ENCODE results near the gene GBE1.

The GBE1 gene

DNA sequence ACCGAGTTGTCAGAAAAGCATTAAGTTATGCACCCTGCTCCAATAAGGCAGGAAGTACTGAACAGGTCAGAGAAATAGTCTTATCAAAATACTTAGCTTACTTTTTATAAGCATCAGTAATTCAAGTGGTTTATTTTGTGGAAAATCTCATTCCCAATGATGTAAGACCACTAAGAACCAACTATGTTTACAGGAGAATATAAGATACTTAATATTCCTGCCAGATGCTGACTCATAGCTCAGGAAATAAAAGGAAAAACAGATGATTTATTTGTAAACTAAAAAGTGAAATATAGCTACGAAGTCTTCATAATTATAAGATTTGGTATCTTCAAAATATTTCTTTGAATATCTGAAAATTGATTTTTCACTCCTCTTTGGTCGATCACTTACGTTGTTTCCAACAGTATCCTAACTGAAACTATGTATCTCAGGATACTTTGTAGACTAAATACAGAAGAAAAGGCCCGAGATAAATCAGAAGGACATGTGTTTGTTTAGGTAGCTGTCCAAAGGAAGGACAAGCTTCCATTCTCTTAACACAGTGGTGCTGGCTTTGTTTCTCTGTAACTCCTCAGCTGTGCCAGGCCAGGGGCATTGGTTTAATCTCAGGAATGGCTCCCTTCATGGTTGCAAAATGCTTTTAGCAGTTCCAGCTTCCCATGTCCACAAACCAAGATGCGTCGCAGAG is 295.8 kb downstream of the GBE1 start:
- no peak for DNase-seq

DNA sequence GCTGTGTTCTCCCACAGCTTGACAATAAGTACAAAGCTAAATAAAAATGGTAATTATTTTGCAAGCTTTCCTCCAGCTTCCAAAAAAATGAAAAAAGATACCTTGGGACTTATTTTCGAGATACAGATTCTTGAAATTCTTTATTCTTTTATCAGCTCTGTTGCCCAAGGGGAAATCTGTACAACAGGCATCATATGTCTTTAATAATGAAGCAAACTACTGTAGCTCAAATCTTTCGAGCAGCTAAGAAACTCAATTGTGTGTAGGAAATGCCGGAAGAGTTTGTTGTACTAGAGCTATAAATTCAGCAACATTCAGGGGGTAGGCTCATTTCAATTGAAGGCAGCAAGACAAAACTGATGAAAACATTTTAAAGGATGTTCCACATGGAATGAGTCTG is 297.7 kb downstream of the GBE1 start:
- DNase-seq: no peak

DNA sequence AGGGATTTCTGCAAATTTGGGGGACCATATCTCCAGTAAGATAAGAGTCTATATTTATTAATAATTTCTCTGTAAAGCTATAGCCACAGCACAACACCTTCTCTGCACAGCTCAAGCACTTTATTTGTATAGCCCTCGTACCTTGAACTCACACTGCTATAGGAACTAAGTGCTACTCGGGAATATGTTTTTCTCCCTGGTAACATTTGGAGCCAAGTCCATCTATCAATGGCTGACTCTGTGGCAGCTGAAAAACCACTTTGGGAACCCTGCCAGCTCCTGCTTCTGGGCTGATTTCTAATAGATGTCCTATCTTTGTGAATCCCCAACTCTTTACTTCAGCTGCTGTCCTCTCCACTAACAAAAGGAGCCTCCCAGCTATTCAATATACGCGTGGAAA is 298.5 kb downstream of the GBE1 start:
- DNase-seq: no peak

DNA sequence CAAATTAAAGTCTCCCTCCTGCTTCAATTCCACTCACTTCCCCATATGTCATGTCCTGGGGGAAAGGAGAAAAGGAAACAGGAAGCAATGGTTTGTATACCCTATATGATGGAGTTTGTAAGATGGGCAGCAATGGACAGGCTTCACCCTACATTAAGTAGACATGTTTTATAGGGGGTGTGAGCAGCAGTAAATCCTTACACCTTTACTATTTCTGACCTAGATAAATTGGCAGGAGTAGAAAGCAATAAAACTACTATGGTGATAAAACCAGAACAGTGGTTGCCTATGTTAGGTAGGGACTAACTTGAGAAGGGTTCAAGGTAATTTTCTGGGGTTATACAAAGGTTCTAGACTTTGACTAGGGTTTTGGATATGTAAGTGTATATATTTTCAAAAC is 301.7 kb downstream of the GBE1 start:
- DNase-seq: no peak

GRCh38 chr3:81452418-81452817 is 309.0 kb downstream of the GBE1 start:
- DNase-seq: no peak

GRCh38 chr3:81451611-81452010 is 309.8 kb downstream of the GBE1 start:
- DNase-seq: no peak

- DNase-seq: no peak
Measured at GRCh38 chr3:81451140-81451539, 310.3 kb downstream of the GBE1 start.

GRCh38 chr3:81446806-81447205 is 314.6 kb downstream of the GBE1 start:
- DNase-seq: no peak

DNA sequence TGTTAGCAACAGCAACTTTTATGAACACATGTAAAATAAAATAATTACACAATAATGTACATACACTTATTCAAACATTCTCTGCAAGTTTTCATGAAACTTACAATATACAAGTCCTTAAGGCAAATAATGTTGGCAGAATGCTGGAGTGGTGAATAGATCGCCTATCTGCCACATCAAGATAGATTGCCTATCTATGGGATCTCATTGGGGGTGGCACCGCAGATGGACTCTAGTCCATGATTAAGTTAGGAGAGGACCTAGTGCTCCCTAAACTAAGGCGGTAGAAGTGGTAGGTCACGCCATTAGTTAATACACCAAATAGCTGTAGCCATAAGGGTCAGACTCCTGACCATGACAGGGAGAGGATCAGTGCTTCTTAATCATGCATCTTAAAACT is 315.7 kb downstream of the GBE1 start:
- DNase-seq: no peak

- no peak for DNase-seq
Measured at GRCh38 chr3:81444817-81445460, 316.5 kb downstream of the GBE1 start.

DNA sequence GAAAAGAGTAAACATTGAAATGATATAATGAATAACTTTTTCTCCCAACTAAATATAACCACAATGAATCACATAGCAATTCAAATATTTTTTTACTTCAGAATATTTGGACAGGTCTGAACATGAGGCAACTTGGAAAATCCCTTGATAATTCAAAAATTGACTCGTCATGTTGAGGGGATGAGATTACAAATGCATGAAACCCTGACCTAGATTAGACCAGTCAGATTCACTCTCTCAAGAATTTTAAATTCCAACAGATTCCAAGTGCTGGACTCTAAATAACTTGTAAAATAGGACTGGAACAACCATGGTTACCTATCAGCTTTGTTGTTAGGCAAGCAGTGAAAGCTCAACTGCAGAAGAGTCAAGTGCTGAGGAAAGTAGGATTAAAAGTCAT is 317.5 kb downstream of the GBE1 start:
- DNase-seq: no peak

DNA sequence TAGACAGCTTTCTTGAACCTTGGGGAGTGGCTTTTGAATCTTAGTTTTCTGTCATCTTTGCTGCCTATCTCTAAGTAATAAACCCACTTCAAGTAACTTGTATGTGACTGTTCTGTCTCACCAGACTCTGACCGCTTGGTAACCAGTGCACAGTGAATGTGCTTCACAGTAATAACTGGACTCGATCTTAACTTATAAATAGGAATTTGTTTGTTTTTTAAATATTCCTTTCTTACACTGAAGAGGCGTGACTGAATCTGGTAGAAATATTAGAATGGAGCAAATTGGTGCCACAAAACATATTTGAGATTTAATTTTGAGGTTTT is 318.0 kb downstream of the GBE1 start:
- DNase-seq: no peak

GRCh38 chr3:81442758-81443456 is 318.5 kb downstream of the GBE1 start:
- no peak for DNase-seq

DNA sequence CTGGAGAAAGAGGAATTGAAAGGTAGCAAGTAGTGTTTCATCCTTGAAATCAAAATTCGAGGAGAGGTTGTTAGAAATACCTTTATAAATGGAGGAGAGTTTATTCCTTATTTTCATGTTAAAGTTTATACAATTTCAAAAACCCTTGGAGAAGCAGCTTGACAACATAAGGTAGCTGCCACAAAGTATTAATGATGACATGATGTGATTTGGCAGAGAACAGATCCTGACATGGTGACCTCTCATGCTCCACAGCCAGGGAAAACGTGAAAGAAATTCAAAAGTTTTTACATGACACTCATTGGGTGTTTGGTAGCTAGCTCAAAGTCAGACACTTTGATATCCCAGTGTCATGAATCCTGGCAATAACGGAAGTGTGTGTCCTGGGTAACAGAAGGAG is 320.8 kb downstream of the GBE1 start:
- no peak for DNase-seq

All from suppressor macrophage (primary cell).